GOT3 (cell line): ENCODE data around the gene NPL.

Experiments used
- DNase-seq: peaks from one replicate; lab custom pipeline; 2025; ENCODE audit warnings: mixed read lengths; lab: John Stamatoyannopoulos, UW

Gene NPL

DNA sequence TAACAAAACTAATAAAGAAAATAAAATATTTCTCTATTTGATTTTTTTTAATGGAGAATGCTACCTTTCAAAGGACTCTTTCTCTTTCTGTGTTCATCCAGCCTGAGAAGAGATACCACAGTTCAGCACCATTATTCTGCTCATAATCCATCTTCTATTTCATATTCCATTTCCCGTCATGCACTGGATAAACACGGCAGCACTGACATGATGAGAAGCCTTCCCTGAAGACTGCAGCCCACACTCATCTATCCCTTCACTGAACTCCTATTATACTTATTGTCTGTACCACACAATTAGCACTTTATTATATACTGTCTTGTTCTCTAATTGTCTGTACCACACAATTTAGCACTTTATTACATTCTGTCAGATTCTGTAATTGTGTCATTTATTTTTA lies 10.7 kb upstream of the NPL start:
- no peak for DNase-seq

DNA sequence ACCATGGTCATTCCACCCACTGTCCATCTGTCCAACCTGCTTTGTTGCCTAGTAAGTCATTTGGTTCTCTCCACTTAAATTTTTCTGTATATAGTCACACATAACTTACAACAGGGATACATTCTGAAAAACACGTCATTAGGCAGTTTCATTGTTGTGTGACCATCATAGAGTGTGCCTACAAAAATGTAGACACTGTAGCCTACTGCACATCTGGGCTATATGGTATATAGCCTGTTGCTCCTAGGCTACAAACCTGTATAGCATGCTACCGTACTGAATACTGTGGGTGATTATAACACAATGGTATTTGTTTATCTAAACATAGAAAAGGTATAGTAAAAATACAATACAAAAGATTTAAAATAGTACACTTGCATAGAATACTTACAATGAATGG lies 10.0 kb upstream of the NPL start:
- DNase-seq: no peak

DNA sequence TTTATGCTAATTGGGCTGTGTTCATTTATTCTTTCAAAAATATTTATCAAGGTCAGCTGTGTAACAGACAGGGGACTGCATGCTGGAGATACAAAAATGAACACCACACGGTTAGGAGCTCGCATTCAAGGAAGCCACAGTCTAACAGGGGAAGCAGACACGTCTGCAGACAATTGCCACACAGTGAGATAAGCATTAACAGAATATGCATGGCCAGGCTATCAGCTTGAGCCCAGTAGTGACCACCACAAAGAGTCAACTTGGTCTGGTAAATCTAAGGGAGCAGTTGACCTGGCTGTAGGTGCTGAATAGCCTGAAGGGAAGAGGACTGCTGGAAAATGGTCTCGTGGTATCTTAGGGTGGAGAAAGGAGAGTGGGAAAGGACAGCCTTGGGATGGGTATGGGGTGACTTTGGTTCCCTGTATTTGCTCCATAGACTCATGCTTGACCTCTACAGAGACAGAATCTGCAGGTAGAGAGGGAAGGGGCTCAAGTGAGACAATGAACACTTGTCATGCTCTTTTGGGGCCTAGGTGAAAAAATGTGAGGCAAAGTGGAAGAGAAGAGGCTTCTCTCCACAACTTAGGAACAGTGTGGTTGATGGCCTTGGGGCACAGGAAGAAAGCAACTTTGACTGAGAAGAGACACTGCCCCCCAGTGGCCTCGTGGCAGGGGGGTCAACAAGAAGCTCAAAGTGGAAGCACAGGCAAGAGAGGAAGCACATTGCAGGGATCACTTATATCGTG lies 7.6 kb upstream of the NPL start:
- DNase-seq: peak; percentile 64

DNA sequence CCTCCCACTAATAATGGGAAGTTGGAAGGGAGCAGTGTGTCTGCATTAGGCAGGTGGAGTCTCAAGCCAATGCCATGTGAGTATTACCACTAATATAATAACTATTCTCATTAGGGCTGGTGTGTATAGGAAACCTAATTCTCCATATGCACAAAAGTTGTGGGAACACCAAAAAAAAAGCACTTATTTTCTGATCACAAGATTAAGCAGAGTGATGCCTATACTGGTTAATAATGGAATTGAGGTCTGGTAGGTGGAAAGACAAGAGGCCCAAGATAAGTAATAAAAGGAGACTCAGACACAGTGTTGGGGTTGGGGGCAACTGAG lies 7.0 kb upstream of the NPL start:
- no peak for DNase-seq

DNA sequence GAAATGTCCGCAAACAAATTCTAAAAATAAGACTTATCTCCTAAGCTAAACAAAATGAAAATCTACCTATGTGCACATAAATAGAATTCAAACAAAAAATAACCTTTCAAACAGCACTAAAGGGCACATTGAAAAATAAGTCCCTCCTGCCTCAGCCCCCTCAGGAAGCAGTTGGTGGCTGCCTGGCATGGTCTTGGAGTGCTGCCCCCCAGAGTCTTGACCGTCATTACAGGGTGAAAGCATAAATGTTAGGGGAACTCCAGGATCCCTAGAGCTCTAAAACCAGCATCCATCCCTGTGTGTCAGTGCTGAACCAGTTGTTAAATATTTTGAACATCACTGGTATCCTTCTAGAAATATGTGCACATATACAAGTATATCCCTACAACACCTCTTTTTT lies 6.5 kb upstream of the NPL start:
- DNase-seq: no peak

DNA sequence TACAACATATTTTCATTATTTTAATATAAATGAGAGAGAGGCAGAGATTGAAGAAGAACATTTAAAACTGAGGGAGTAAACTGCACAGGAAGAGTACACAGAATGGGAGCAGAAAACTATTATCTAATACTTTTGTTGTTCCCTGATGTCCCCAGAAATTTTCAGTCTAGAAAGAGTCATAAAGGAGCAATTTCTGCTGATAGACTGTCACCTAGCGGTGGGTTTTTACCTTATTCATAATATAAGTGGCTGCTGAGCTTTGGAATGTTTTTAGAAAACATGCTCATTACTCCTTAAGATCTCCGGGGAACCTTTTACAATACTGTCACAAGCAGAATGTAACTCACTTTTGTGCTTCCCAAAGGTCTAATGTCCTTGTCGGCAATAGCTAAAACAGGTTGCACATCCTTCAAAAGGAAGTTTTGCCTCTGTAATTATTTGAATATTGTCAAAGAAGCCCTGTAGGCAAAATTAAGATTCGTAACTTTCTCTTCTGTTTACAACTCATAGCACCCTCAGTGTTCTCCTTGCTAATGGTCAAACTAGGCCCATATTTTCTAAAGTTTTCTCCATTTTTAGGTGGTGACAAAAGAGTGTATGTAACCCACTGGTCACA lies 4.9 kb upstream of the NPL start:
- DNase-seq: no peak

DNA sequence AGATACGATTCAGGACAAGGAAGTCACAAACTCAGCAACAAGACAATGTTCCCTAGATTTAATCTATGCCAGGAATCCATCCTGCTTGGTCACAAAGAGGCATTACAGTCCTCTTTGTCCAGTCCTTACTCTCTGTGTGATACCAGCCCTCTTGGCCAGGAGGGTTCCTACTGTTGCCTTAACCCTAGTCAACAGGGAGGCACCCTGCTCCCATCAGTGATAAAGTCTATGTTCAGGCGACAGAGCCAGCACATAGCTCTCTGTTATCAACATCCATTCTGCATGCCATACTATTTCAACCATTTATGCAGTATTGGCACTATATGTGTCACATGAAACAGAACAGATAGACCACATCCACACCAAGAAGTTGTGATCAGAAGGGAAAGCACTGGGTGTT lies 4.4 kb upstream of the NPL start:
- DNase-seq: no peak

DNA sequence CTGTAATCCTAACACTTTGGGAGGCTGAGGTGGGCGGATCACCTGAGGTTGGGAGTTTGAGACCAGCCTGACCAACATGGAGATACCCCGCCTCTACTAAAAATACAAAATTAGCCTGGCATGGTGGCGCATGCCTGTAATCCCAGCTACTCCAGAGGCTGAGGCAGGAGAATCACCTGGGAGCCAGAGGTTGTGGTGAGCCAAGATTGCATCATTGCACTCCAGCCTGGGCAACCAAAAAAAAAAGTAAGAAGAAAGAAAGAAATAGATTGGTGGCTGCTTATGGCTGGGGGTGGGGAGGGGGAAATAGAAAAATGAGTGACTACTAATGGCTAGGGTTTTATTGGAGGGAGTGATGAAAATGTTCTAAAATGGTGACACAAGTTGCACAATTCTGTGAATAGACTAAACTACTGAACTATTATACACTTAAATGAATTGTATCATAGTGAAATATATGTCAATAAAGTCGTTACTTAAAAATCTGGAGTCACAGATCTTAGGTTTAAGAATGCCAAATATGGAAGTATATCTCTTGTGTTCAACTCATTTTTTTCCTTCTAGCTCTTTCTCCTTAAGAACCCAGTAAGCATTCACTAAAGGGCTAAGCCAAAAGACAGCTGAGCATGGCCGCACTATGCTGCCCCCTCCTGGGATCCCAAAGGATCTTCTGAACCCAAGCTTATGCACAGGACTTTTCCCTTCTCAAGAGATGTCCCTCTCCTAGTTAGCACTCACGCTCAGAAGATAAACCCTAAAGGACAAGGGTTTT lies 3.2 kb upstream of the NPL start:
- DNase-seq: no peak

DNA sequence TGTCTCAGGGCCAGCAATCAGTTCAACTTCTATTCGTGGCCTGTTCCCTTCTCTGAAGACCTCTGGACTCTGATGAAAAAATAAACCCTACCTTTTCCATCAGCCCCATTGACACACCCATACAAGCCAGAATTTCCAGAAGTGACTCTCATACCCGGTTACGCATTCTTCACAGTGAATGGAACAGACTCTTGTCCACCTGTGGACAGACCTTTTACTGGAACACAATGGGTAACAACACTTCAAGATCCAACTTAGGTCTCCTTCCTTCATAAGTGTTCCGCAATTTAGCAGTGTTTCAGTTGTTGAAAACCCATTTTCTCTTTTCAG lies 2.6 kb upstream of the NPL start:
- DNase-seq: no peak

DNA sequence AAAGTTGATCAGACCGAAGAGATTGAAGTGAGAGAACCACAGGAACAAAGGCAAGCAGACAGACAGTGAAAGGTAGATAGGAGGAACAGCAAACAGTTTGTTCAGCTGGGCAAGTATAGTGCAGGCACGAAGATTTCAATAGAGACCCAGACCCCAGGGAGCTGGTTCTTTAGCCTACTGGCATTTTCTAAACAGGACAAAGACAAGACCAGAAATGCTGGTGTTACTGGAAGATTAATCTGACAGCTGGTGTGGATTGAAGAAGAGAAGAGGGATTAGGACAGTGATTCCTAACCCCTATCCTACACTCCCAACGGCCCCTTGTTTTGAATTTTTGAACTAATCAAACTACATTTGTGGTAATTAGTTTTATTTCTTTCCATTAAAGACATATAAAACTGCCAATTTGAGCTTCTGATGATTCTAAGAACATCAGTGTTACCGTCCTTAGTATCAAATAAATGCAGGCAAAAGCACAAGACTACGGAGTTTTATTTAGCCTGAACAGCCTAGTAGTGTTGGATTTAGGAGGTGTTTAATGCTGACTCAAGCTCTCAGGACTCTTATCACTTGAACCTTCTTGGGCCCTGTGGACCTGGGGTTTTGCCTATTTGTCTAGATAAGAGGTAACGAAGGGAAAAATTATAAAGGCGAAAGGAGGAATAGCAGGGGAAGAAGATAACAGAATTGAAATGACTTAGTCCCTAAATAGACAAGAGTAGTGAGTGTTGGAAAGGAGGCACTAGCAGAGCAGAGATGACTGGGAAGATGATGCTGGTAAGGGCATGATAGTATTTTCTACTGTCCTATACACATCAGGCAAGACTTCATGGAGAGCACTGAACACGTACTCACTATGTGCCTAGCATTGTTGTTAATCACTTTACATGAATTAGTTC lies 2.0 kb downstream of the NPL start:
- DNase-seq: no peak

DNA sequence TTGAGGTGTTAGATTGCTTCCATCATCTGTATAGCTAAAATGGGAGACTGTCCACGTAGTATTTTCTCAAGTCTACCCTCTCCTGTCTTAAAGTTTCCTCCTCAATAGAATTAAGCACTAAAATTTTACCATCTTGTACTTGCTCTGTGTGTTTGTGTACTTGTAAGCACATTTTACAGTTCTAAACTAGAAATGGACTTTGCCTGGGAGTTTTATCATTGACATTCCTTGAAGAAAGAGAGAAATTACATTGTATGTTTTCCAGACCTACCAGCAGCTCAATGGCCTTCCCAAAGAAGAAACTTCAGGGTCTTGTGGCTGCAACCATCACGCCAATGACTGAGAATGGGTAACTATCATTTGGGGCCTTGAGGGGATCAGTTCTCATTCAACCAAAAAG lies 4.5 kb downstream of the NPL start:
- no peak for DNase-seq

DNA sequence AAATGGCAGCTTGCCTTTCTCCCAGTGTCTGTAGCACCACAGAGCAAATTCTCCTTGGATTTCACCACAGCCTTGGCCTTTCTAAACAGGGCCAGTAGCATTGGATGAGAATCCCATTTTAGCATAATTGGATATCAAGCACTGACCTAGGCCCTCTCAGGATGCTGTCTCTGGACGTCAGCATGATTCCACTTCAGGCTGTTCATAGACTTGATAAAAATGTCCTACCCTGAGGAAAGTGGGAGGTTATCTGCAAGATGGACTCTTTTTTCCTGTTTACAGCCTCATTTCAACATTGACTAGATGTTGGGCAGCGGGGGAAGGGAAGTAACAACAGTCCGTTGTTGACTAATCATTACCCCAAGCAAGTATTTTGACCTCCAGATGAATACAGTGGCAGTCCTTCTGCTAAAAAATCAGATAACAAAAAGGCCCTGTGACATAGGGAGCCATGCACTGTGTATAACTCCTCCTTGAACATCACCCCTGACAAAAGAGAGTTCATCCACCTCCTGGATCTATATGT lies 5.2 kb downstream of the NPL start:
- DNase-seq: no peak

DNA sequence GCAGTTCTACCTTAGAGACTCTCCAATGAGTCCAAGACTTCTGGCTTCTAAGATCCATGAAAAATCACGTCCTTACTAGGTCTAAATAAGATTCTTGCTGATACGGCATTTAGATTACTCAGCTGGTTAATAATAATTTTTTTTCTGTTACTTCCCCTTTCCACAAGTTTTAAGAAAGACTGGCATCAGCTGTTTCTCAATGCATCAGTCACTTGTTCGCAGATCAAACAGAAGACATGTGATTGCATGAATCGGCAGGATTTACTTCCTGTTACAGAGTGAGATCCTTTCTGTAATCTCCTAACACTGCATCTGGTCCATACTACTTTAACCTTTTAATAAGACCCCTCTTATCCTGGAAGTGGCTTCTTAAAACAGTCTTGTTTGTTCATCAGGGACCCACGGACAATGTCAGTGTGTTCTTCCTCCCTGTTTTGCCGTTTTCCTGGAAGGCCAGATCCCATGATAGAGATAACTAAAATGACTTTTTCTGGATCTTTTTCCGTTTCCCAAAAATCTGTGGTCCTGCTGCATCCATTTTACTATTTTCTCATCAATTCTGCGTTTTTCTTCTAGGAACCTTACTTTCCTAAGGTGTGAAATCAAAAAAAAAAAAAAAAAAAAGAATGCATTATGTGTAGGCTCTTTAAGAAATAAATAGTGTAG lies 6.1 kb downstream of the NPL start:
- no peak for DNase-seq

DNA sequence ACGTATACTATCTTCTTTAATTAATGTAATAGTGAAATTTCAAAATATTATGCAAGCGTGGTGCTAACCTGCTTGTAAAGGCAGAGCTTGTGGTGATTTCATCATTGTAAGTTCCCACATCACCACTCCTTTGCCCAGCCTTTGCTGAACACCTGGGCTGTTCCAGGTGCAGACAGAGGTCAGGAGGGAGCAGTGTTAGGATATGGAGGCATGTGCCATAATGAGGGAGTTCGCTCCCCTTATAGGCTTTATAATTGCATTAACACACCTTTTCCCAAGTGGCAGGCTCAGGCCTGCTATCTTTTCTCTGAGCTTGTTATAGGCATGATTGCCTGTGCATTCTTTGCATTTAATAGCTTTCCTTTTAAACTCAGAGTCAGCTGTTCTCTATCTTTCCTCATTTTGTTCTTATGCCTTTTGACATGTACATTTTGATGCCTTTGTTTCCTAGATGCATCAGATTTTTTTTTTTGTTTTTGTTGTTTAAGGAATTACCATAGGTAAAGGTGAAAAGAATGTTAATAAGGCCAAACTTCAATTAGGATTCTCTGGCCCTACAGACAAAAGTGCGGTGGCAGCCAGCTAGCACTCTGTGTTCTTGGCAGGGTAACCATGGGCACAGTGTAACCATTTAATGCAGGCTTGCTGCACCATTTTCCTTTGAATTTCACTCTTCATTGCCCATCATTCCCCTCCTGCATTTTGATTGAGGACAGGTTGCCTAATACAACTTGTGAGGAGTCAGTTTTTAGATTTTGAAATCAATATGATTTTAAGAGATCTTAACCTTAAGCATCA lies 12.6 kb downstream of the NPL start:
- DNase-seq: no peak

DNA sequence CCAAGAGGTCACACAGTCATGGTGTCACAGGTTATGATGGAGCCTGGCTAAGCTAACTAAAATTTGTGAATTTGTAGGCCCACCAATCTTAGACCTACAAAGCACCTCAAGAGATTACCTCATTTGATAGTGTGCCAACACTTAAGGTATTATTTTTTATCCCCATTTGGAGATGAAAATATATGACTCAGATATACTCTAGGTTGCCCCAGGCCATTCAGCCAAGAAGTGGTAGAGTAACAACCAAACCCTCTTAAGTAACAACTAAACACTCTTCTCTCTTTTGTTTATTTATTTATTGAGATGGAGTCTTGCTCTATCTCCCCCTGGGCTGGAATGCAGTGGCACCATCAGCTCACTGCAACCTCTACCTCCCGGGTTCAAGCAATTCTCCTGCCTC lies 14.3 kb downstream of the NPL start:
- DNase-seq: no peak

DNA sequence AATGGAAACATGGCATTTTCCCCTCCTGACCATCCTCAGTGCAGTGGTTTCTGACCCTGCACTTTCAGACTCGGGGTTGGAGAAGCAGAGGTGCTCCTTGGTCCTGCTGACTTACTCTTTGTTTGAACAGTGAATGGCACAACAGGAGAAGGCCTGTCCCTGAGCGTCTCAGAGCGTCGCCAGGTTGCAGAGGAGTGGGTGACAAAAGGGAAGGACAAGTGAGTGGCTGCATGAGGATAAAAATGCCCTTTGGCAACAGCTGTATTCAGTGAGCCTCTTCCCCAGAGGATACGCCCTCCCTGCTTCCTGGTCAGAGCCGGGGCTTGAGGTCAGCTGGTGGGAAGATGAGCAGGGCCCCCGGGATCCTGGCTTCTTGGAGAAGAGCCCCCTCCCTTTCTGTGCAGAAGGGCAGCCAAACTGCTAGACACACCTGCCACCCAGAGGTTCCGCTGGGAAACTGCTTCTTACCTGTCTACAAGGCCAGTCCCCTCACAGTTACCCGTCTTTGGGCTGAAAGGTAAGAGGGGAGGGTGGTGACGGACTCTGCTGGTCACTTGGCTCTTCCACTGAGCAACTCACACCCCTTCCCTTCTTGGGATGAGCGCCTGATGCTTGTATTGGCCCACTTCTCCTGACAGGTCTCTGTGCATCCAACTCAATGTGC lies 16.6 kb downstream of the NPL start:
- no peak for DNase-seq

DNA sequence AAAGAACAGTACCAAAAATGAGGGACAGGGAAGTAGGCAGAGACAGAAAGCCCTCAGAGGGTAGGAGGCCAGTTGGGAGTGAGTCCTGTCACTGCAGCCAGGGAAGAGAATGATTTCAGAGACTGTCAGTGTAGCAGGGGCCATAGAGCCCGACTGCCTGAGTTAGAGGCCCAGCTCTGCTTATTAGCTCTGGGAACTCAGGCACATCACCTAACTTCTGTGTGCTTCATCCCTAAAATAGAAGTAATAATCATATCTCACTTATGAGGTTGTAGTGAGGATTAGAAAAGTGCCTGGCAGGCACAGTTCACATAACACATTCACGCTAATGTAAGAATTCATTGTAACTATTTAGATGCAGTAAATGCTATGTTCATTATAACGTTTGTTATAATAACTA lies 18.3 kb downstream of the NPL start:
- no peak for DNase-seq

DNA sequence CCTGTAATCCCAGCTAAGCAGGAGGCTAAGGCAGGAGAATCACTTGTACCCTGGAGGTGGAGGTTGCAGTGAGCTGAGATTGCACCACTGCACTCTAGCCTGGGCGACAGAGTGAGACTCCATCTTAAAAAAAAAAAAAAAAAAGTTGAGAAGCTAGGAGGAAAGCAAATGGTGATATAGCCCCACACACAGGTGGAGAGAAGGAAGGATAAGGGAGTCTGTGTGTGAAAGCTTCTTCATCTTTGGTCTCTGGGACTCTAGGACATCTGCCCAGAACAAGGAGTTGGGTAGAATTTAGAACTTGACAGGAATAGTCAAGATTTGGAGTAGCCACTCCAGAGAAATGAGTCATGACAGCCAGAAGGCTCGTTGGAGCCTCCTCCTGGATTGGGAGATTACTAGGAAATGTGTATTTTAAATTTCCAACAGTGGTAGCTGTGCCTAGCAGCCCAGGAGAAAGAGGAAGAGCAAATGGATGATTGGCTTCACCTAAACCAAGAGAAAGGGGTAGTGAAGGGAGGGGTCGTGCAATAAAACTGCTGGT lies 19.9 kb downstream of the NPL start:
- no peak for DNase-seq

DNA sequence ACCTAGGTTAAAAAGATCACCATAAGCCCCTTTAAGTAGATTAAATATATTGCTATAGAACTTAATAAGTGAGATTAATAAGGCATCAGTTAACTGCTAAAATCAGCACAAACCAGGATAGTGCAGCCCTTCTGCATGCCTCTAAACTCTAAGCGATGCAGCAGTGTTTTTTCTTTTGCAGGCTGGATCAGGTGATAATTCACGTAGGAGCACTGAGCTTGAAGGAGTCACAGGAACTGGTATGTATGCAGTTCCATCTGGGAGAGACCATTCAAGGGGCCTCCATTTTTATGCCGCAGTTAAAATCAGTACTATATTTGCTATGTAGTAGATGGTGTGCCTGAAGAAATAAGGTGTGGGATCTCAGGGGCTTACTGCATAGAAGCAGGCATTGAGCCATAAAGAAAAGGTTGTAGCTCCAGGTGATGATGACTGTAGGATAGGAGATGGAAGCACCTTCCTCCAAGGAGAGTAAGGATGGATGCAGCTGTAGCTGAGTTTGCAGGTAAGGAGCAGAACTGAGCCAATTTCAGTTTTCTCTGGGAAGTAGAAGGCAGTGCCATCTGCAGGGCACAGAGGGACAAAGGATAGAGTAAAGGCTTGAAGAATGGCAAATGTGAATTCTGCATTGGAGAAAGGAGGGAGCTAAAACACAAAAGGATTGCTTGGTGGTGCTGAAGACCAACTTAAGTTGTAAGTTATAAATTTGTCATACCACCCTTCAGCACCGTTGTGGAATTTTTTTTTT lies 22.6 kb downstream of the NPL start:
- no peak for DNase-seq
